ENCODE data around the gene PGAP1.

DNA sequence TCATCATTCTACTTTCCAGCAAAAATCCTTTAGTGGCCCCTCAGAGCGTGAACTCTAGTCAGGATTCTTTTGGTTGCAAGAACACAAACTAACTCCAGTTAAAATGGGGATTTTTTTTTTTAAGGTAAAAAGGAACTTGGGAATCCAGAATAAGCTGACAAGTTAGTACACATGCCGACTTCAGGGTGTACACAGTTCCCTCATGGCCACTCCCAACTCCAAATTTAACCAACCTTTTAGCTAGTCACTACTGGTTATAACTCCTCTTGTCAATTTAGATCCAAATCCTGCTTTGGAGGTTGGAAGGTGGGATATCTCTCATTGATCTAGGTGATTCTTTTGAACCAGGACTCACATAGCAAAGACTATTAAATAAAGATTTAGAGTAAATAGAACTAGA lies 5.0 kb upstream of the PGAP1 start:
- TF ChIP-seq POLR2A (IDR thresholded peaks at IDR 0.05) (no peak), POLR2AphosphoS5 (IDR thresholded peaks at IDR 0.05) (no peak)
- TF ChIP-seq, protein P1, sequence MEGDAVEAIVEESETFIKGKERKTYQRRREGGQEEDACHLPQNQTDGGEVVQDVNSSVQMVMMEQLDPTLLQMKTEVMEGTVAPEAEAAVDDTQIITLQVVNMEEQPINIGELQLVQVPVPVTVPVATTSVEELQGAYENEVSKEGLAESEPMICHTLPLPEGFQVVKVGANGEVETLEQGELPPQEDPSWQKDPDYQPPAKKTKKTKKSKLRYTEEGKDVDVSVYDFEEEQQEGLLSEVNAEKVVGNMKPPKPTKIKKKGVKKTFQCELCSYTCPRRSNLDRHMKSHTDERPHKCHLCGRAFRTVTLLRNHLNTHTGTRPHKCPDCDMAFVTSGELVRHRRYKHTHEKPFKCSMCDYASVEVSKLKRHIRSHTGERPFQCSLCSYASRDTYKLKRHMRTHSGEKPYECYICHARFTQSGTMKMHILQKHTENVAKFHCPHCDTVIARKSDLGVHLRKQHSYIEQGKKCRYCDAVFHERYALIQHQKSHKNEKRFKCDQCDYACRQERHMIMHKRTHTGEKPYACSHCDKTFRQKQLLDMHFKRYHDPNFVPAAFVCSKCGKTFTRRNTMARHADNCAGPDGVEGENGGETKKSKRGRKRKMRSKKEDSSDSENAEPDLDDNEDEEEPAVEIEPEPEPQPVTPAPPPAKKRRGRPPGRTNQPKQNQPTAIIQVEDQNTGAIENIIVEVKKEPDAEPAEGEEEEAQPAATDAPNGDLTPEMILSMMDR (IDR thresholded peaks at IDR 0.05), result no peak

All from breast epithelium (tissue), 3 donors.